GM12873 (cell line): Measurements from ENCODE around the gene PSMA1.

ENCODE experiments used
- CTCF ChIP-seq: IDR thresholded peaks from 2 replicates; pipeline ENCODE4 v1.5.1; 2012; ENCODE audit warnings: low read depth, mild to moderate bottlenecking, moderate library complexity, low read length, control low read depth; ENCODE audit not compliant: insufficient read depth; ENCODE audit errors: missing control alignments

Gene PSMA1

GRCh38 chr11:14539982-14540421 is 19.8 kb upstream of the PSMA1 start:
- no peak for TF ChIP-seq CTCF

- TF ChIP-seq CTCF, result no peak
Observed at GRCh38 chr11:14538926-14539554, 18.9 kb upstream of the PSMA1 start.

GRCh38 chr11:14538271-14538925 is 18.2 kb upstream of the PSMA1 start:
- TF ChIP-seq CTCF, result no peak

- TF ChIP-seq CTCF, result peak; percentile 65
Observed at GRCh38 chr11:14537134-14537599, 17.0 kb upstream of the PSMA1 start.

GRCh38 chr11:14529951-14530350 is 9.8 kb upstream of the PSMA1 start:
- TF ChIP-seq CTCF, result no peak

GRCh38 chr11:14529321-14529720 is 9.1 kb upstream of the PSMA1 start:
- no peak for TF ChIP-seq CTCF

GRCh38 chr11:14522801-14523200 is 2.6 kb upstream of the PSMA1 start:
- no peak for TF ChIP-seq CTCF
